HG03025 (cell line): ENCODE measurements around the gene TPBG.
"Not testable (repeated sequence)": the region's sequence is repeated elsewhere in the genome, so short reads cannot be mapped to it uniquely, and the experiment has no call there.

ENCODE experiments used
- ATAC-seq: cut with Tn5 transposase; IDR thresholded peaks from one replicate; pipeline ENCODE4 v1.9.1; 2021; ENCODE audit warnings: mild to moderate bottlenecking, moderate library complexity; ENCODE audit not compliant: unreplicated experiment, low FRiP score

The TPBG gene

GRCh38 chr6:82374516-82374915 lies 10.9 kb downstream of the TPBG start:
- ATAC-seq: no peak

DNA sequence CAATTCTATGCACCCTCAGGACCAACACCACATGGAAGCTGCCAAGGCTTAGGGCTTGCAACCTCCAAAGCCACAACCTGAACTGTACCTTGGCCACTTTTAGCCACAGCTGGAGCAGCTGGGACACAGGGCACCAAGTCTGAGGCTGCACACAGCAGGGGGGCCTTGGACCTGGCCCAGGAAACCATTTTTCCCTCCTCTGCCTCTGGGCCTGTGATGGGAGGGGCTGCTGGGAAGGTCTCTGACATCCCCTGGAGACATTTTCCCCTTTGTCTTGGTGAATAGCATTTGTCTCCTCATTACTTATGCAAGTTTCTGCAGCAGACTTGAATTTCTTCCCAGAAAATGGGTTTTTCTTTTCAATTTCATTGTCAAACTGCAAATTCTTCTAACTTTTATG lies 13.0 kb downstream of the TPBG start:
- no peak for ATAC-seq

- no peak for ATAC-seq
Measured at GRCh38 chr6:82380566-82381185, 17.1 kb downstream of the TPBG start.

DNA sequence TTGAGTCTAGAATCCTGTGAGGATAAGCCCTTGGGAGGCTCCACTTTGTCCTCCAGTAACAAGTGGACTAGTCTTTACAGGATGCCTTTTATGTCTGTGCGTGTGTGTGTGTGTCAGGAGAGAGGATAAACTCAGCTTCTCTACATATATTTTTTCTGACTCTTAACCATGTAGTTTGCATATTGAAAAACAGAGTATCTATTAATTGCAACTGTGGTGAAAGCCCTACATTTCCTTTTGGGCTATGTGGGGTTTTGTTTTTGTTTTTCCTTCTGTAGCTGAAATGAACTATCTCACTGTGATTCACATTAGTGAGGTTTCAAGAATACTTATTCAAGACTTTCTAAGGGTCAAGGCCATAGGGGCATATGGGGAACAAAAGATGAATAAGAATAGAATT lies 17.7 kb downstream of the TPBG start:
- ATAC-seq: peak; percentile 95

DNA sequence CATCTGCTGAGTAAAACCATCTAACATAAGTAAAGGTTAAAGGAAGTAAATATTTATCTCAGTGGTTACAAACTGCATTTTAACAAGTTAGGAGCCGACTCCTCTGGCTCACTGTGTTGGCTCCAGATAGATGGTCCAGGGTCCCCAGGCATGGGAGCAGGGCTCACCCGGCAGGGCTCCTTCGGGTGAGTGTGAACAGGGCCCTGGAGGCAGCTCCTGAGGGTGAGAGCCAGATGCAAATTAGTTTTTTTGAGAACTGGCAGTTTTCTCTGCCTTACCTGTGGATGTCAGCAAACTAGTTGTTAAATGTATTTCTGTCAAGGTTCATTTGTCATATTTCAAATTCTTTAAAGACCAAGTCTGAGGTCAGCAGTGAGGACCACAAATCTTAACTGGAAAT lies 21.5 kb downstream of the TPBG start:
- ATAC-seq: no peak

DNA sequence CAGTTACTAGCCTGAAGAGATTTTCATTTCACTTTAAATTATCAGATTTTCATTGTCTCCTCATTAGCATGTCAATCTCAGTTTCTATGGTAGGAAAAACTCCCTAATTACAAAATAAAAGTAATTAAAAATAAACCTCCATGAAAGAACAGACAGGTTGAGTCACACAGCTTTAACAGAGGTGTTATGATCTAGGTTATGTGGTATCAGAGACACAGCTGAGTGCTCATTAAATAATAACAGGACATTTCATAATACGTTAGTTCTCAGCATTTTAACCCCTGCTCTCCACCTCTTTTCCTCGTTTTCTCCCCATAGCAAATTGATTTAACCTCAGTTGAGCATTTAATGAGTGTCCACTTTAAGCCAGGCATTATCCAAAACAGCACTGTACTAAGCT lies 21.9 kb downstream of the TPBG start:
- ATAC-seq: no peak

- ATAC-seq: no peak
Measured at GRCh38 chr6:82385961-82386360, 22.3 kb downstream of the TPBG start.

DNA sequence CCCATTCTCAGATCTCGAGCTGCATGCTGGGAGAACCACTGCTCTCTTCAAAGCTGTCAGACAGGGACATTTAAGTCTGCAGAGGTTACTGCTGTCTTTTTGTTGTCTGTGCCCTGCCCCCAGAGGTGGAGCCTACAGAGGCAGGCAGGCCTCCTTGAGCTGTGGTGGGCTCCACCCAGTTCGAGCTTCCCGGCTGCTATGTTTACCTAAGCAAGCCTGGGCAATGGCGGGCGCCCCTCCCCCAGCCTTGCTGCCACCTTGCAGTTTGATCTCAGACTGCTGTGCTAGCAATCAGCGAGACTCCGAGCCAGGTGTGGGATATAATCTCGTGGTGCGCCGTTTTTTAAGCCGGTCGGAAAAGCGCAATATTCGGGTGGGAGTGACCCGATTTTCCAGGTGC lies 31.2 kb downstream of the TPBG start:
- not testable (repeated sequence) for ATAC-seq

DNA sequence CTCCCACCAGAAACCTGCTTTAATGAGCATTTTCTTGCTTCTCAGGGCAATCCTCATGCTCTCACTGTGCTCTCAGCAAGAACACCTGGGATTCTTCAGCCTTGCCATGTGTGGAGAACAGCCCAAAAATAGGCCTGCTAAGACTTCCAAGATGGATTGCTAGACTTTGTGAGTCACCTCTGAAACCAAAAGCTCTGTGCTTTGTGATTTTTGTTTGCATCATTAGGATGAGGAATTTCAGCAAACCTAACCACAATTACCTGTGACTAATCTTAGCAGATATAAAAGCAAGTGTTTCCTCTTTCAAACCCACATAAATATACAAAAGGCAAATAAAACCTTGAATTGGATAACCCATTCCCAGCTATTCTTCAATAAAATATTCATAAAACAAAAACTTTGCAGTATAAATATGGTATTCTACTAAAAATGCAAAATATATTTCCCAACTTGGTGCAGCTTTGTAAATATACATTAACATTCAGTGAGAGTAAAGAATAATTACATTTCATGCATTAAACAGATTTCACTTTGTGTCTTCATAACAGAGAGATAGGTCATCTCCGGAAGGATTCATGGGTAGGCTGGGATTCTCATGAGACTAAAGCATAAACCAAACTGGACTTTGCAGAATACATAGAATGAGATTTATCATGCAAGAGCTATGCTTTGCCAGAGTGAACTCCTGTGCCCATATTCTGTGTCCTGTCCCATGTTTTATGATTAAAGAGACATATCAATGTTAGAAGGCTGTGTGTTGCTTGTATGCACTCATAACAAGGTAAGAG lies 33.5 kb downstream of the TPBG start:
- ATAC-seq: no peak

DNA sequence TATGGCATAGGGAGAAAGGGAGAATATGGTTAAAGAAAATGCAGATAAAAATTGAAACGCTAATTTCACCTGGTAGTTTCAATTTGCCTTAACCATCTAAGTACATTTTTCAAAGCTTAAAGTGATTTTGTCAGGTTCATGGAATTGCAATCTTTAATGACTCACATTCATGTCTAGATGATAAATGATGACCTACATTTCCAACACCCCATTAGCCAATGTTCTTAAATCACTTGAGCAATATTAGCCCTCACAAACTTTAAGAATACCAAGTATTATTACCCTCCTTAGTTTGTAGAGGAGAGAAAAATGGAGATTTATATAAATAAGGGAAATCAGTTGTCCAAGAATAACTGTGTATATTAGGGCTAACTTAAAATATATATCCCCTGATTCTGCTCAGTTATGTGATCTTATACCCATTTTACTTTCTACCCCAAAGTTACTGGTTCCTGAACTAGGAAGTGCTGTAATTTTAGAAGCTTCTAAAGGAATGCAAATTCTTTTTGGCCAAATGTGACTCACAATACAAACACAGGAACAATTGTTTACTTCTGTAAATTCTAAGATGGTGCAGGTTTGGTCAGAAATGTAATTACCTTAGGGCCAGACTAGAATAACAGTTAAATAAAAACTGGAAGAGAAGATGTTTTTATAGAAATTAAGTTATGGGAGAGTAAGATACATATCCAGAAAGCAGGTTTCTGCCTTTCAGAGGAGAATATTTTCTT lies 34.5 kb downstream of the TPBG start:
- ATAC-seq: no peak

DNA sequence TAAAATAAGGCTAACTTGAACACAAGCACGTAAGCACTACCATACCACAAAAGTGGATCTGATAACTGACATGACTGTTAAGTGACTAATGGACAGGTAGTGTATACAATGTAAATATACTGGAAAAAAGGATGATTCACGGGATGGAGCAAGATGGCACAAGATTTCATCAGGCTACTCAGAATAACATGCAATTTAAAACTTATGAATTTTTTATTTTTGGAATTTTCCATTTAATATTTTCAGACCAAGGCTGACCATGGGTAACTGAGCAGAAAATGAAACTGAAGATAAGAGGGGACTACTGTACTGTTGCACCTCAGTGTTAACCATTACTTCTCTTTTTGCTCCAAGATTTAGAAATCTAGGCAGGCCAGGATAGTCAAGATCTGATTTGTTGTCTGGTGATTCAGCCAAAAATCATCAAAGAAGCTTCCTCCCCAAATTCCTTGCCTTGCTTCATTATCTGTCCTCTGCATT lies 45.4 kb downstream of the TPBG start:
- ATAC-seq: peak; percentile 53

DNA sequence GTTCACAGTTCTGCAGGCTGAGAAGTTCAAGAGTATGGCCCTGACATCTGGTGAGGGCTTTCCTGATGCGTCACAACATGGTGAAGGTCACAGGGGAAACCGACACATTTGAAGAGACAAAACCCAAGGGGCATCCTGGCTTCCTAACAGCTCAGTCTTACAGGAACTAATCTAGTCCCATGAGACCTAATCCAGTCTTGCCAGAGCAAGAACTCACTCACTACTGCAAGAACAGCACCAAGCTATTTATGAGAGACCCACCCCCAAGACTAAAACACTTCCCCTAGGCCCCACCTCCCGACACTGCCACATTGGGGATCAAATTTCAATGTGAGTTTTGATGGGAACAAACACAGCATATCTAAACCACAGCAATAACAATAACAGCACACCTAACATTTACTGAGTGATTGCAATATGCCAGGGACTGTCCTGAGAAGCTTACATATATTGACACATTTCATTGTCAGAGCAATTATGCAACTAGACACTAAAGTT lies 46.6 kb downstream of the TPBG start:
- no peak for ATAC-seq

GRCh38 chr6:82413868-82414267 lies 50.3 kb downstream of the TPBG start:
- no peak for ATAC-seq

- ATAC-seq: no peak
Measured at GRCh38 chr6:82415820-82416219, 52.2 kb downstream of the TPBG start.

- no peak for ATAC-seq
Measured at GRCh38 chr6:82416346-82416745, 52.7 kb downstream of the TPBG start.
